ENCODE data around the gene FGF22. TPM values are rescaled to one million over a fixed set of nuclear protein-coding genes. Genes with fewer than 3 reads are reported as not detected.

Gene FGF22
- total RNA-seq, 1 donor from 2014 or later = 0.38 TPM

DNA sequence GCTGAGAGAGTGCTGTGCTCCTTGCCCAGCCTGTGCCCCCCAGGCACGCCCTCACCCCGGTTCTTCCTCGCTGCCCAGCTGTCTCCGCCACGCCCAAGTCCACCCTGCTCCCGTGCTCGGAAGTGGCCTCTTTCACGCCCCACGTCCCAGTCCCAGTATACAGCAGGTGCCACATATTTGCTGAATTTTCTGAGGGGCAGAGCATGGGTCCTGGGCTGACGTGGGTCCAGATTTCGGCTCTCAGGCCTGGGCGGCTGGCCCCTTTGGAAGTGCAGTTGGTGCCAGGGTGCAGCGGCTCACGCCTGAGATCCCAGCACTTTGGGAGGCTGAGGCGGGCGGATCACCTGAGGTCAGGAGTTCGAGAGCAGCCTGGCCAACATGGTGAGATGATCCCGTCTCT lies 46.6 kb upstream of the FGF22 start:
- TF ChIP-seq, protein P1, sequence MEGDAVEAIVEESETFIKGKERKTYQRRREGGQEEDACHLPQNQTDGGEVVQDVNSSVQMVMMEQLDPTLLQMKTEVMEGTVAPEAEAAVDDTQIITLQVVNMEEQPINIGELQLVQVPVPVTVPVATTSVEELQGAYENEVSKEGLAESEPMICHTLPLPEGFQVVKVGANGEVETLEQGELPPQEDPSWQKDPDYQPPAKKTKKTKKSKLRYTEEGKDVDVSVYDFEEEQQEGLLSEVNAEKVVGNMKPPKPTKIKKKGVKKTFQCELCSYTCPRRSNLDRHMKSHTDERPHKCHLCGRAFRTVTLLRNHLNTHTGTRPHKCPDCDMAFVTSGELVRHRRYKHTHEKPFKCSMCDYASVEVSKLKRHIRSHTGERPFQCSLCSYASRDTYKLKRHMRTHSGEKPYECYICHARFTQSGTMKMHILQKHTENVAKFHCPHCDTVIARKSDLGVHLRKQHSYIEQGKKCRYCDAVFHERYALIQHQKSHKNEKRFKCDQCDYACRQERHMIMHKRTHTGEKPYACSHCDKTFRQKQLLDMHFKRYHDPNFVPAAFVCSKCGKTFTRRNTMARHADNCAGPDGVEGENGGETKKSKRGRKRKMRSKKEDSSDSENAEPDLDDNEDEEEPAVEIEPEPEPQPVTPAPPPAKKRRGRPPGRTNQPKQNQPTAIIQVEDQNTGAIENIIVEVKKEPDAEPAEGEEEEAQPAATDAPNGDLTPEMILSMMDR (IDR thresholded peaks at IDR 0.05; ENCODE audit: unreplicated experiment) = no peak
- Mint-ChIP-seq H3K36me3 (no peaks in the 10 kb centered on the region), H3K27me3 (ENCODE audit: low read depth) (peaks cover 66% of the 10 kb centered on the region), H3K27ac (no peak overlapping the region), H3K9me3 (no peaks in the 10 kb centered on the region), H3K4me3 (no peak overlapping the region), H3K4me1 (peaks cover 5% of the 10 kb centered on the region)
- DNase-seq (ENCODE audit: low spot score in 2 of 2, unreplicated experiment in 2 of 2) = no peak

DNA sequence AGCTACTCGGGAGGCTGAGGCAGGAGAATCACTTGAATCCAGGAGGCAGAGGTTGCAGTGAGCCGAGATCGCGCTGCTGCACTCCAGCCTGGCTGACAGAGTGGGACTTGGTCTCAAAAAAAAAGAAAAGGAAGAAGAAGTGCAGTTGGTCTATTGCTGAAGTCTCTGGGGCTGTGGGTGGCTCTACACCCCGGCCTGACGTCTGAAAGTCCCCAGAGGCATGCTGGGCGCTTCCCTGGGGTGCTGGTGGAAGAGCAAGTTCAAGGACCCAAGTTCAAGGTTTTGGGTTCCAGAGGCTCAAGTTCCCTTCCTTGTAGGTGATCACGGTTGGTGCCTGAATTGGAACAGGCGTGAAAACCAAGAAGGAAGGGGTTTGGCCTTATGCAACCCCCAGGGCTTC lies 46.2 kb upstream of the FGF22 start:
- DNase-seq (ENCODE audit: low spot score in 2 of 2, unreplicated experiment in 2 of 2) = no peak
- TF ChIP-seq, protein P1 (IDR thresholded peaks at IDR 0.05; ENCODE audit: unreplicated experiment) = no peak
- H3K27me3 Mint-ChIP-seq (ENCODE audit: low read depth) = peaks cover 62% of the 10 kb centered on the region
- no peaks in the 10 kb centered on the region for H3K9me3 Mint-ChIP-seq
- H3K36me3 Mint-ChIP-seq = no peaks in the 10 kb centered on the region
- H3K27ac Mint-ChIP-seq = no peak overlapping the region
- H3K4me1 Mint-ChIP-seq = peaks cover 5% of the 10 kb centered on the region
- no peak overlapping the region for H3K4me3 Mint-ChIP-seq

DNA sequence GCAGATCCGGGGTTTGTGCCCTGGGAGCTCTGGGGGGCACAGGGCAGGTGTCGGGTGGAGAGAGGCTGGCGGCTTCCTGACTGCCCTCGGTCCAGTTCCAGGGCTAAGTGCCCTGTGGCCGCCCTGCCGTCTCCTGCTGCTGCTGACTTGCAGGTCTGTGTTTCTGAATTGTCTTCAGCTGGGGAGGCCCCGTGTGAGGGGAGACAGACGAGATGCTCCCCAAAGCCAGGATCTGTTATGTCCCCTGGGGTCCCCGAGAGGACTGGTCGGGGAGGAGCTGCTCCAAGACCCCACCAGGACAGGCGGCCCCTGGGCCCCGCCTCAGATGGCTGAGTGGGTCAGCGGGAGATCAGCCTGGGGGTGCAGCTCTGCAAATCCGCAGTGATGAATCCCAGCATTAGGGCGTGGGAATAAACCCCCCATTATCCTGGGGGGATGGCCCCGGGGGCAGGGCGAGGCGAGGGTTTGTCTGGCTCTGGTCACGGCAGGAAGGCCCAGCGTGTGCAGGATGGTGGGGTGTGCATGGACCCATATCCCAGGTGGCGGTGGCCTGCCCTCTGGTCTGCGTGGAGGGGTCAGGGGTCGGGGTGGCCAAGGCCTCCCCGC lies 45.3 kb upstream of the FGF22 start:
- Mint-ChIP-seq H3K9me3 (no peaks in the 10 kb centered on the region), H3K4me1 (peaks cover 3% of the 10 kb centered on the region), H3K4me3 (no peak overlapping the region), H3K27ac (no peak overlapping the region), H3K27me3 (ENCODE audit: low read depth) (peaks cover 56% of the 10 kb centered on the region), H3K36me3 (no peaks in the 10 kb centered on the region)
- DNase-seq (ENCODE audit: low spot score in 2 of 2, unreplicated experiment in 2 of 2) = no peak
- TF ChIP-seq, protein P1 (IDR thresholded peaks at IDR 0.05; ENCODE audit: unreplicated experiment) = no peak

DNA sequence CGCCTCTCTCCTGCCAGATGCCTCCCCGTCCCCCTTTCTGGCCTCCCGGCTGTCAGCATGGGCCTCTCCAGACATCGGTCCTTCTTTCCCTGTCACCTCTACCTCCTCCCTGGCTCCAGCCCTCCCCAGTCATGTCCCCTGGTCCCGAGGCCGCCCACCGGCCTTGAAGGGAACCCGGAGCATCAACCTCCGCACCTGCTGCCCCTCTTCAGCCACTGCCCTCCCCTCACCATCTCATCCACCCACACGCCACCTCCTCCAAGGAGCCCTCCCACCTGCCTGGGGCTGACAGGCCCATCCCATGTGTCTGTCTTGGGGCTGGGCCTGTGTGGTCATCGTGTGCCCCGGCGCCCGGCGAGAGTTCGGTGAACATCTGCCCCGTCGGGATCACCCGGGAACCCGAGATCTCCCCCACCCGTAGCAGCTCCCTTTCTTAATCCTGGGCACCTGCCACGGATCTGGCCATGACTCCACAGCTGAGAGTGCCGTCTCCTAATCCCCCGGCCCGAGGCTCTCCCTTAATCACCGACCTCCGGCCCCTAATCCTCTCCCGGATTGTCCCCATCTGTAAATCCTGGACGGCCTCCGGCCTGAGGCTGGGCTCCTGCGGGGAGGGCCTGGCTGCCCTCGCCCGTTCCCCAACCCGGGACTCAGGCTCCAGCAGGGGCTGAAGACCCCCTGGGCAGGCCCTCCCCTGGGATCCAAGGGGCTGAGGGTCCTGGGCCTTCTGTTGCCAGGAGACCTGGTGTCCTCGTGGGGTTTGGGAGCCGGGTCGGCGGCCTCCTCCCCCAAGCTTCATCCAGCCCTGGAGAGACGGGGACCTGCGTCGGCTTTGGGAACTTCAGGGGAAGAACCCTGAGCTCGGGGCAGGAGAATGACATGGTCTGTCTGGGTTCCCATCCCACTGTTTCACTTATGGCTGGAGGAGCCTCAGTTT lies 44.1 kb upstream of the FGF22 start:
- peaks cover 54% of the 10 kb centered on the region for H3K27me3 Mint-ChIP-seq (ENCODE audit: low read depth)
- no peaks in the 10 kb centered on the region for H3K9me3 Mint-ChIP-seq
- TF ChIP-seq, protein P1 (IDR thresholded peaks at IDR 0.05; ENCODE audit: unreplicated experiment) = no peak
- H3K27ac Mint-ChIP-seq = no peak overlapping the region
- H3K4me3 Mint-ChIP-seq = no peak overlapping the region
- H3K4me1 Mint-ChIP-seq = peaks cover 3% of the 10 kb centered on the region
- DNase-seq (ENCODE audit: low spot score in 2 of 2, unreplicated experiment in 2 of 2) = no peak
- H3K36me3 Mint-ChIP-seq = no peaks in the 10 kb centered on the region

DNA sequence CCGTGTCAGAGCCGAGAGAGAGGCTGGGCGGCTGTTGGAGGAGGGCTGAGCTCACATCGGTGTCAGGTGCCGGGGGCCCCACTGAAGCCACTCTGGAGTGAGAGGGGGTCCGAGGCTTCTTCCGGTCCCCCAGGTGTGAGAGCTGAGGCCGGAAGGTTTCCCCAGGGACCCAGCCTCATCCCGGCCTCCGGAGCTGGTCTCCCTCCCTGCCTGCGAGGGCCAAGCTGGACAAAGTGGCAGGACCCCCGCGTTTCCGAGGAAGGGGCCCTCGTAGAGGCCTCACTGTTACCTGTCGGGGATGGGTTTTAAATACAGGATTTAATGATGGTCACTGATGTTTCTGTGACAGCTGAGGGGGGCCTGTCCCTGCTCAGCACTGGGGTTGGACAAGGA lies 43.4 kb upstream of the FGF22 start:
- H3K27ac Mint-ChIP-seq = no peak overlapping the region
- peaks cover 3% of the 10 kb centered on the region for H3K4me1 Mint-ChIP-seq
- peaks cover 51% of the 10 kb centered on the region for H3K27me3 Mint-ChIP-seq (ENCODE audit: low read depth)
- no peak for DNase-seq (ENCODE audit: low spot score in 2 of 2, unreplicated experiment in 2 of 2)
- no peaks in the 10 kb centered on the region for H3K9me3 Mint-ChIP-seq
- TF ChIP-seq, protein P1 (IDR thresholded peaks at IDR 0.05; ENCODE audit: unreplicated experiment) = no peak
- H3K4me3 Mint-ChIP-seq = no peak overlapping the region
- H3K36me3 Mint-ChIP-seq = no peaks in the 10 kb centered on the region

Measured in mesothelial cell of epicardium (in vitro differentiated cells).